NCI-H82 treated with DMSO at 0.1 percent for 48 hours (cell line): ENCODE results near the gene YBX2.
A peak's percentile ranks its signal among the peaks of the same experiment; 100 is the strongest.
"Not testable (repeated sequence)": the region's sequence is repeated elsewhere in the genome, so short reads cannot be mapped to it uniquely, and the experiment has no call there.

Source experiments
- DNase-seq: peaks from one replicate; lab custom pipeline; 2025; ENCODE audit not compliant: unreplicated experiment; lab: John Stamatoyannopoulos, UW

Gene YBX2

DNA sequence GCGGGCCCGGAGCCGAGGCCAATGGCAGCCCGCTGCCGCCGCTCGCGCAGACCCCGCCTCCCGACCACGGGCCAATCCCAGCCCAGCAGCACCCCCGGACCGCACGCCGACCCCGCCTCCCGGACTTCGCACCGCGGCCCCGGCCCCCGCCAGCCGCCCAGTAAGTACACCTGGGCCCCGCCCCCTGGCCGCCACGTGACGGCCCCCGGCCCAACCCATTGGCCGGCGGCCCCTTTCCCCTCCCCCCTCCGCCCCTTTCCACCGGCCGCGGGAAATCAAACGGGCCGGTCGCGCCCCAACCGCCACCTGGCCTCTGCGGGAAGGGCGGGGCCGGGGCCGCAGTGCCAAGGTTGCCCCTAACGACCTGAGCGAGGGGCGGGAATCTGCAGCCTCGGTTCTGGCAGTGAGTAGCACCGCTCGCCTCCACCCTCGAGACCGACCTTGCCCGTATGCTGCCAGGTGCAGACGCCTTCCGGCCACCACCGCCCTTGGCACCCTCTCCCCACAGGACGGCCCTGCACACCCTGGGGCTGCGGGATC, at the start of gene YBX2:
Gene YBX2 (minus strand): TSS at position 26 of the 540 bp plus-strand sequence. CDS start 139 bp downstream, outside the sequence.
- peak; percentile 77 for DNase-seq

DNA sequence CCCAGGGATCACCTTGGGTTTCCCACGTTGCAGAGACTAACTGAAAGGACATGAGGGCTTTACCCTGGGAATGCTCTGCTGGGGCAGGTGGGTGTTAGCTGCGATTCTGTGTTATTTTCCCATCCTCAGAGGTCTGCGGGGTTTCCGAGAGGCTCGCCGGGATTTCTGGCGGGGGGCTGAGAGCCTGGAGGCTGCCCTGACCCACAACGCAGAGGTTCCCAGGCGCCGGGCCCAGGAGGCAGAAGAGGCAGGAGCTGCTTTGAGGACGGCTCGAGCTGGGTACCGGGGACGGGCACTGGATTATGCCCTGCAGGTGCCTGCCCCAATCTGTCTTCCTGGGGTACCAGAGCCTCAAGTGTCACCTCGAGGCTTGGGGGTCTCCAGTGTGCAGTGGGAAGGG, 48.8 kb upstream of the YBX2 start:
- DNase-seq = no peak

DNA sequence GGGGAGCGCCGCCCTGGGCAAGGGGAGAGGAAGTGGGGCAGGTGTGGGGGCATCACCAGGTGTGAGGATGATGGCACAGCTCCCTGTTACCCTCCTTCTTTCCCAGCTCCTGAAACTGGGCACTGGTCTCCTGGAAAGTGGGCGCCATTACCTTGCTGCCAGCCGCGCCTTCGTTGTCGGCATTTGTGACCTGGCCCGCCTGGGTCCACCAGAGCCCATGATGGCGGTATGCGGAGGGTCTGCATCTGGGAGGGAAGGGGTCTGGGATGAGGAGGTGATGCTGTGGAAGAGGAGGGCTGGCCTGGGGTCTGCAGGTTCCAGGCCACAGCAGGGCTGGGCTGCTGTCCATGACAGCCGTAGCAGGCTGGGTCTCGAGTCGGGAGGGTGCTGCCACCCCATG, 47.4 kb upstream of the YBX2 start:
- DNase-seq = no peak

DNA sequence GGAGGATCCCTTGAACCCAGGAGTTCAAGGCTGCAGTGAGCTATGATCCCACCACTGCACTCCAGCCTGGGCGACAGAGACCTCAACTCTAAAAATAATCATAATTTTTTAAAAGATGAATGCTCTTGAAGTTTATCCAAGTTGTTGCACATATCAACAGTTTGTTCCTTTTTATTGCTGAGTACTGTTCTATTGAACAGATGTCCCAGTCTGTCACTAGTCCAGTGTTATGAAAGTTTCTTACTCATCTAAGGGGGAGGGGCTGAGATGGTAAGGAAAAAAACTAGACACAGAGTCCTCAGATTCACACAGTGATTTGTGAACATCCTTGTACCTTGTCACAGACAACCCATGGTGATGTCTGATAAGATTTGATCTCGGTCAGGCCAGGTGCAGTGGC, 45.7 kb upstream of the YBX2 start:
- no peak for DNase-seq

DNA sequence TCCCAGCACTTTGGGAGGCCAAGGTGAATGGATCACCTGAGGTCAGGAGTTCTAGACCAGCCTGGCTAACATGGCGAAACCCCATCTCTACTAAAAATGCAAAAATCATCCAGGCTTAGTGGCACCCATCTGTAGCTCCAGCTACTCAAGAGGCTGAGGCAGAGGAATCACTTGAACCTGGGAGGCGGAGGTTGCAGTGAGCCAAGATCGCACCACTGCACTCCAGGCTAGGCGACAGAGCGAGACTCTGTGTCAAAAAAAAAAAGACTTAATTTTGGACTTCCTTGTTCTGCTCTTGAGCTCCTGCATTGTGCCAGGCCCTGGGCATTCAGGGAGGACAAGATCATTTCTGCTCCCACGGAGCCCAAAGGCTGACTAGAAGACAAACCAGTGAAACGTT, 43.2 kb upstream of the YBX2 start:
- not testable (repeated sequence) for DNase-seq

DNA sequence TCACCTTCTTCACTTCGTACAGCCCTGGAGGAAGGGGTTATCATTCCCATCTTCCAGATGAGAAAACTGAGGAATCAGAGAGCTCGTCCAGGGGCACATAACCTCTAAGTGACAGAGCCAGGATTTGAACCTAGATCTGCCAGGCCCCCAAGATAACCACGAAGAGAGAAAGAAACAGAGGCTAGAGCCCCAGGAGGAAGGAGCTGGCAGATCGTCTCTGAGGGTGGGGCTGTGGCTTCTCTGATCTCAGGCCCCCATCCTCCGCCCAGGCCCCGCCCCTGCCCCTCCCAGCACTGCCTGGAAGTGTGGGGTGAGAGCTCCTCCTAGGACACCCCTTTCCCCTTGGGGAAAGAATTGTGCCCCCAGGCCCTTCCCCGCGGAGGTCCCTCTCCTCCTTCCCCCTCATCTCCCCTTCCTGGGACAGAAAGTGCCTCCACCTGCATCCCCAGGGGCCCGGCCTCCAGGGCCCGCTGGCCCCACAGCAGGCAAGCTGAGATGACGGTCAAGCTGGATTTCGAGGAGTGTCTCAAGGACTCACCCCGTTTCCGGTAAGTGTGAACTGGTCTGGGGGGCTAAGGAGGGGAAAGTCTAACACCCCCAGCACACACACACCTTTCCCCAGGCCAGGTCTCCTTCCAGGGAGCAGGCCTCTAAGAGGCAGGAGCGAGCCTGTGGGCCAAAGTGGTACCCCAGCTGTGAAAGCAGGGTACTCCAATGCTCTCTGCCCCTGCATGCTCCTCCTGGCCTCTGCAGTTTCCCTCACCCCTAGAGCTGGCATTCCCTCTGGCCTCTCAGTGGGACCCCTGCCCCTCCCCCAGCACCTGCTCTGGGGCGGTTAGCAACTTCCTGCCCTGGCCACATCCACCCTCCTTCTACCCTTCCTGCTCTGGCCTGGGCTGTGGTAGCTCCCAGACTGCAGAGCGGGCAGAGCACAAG, 42.1 kb upstream of the YBX2 start, which contains the start of gene ACAP1:
Gene ACAP1 (plus strand): TSS at position 290 of the 936 bp plus-strand sequence. CDS start 206 bp downstream, at position 496.
- no peak for DNase-seq

DNA sequence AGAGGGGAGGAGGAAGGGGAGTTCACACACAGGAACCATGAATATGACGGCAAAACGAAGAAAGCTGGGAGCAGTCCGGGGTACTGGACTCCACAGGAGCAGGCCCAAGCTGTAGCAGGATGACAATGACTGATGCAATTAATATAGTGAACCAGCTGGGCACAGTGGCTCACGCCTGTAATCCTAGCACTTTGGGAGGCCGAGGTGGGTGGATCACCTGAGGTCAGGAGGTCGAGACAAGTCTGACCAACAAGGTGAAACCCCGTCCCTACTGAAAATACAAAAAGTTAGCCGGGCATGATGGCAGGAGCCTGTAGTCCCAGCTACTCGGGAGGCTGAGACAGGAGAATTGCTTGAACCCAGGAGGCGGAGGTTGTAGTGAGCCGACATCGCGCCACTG, 41.3 kb upstream of the YBX2 start:
- DNase-seq = not testable (repeated sequence)

DNA sequence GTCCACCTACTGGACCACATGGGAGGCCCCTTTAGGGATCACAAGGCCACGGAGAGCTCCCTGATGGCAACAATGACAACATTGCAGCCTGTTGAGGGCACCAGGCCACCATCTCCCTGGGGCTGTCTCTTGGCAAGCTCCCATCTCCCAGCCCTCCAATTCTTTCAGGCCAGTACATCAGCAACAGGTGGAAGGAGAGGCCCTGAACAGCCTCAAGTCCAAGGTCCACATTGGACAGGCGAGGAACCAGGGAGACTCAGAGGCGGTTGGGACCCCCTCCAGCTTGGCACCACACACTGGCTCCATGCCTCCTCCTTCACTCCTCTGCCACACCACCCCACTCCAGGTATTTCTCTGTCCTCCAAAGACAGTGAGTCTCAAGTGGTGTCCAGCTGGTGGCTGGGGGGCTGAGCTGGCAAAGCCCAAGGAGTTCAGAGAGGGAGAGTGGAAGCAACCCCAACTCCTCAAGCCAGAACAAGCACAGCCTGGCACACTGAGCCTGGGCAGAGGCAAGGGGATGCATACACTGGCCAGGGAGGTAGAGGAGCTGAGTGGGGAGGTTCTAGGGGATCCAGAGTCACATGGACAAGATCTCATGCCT, 40.6 kb upstream of the YBX2 start:
- no peak for DNase-seq

DNA sequence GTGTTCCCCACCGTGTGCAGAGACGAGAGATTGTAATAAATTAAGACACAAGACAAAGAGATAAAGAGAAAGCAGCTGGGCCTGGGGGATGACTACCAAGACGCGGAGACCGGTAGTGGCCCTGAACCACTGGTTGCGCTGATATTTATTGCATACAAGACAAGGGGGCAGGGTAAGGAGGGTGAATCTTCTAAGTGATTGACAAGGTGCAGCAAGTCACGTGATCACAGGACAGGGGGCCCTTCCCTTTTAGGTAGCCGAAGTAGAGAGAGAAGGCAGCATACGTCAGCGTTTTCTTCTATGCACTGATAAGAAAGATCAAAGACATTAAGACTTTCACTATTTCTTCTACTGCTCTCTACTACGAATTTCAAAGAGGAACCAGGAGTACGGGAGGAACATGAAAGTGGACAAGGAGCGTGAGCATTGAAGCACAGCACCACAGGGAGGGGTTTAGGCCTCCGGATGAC, 38.2 kb upstream of the YBX2 start:
- not testable (repeated sequence) for DNase-seq

DNA sequence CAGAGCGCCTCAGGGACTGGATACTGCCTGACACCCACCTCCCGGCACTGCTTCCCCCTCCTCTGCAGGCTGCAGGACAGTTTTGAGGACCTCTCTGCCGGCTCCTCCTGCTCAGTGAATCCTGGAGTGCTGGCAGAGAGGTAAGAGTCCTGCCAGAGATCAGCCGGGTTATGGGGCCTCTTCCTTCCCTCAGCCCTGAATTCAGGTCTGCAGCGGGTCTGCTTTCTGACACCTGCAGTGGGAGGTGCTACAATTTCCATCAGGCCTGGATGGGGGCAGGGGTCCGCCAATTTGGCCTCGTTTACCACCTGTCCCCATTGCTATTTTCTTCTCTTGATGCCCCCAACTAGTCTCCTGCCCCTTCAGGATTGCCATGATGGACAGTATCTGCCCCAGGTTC, 37.7 kb upstream of the YBX2 start:
- DNase-seq = no peak

DNA sequence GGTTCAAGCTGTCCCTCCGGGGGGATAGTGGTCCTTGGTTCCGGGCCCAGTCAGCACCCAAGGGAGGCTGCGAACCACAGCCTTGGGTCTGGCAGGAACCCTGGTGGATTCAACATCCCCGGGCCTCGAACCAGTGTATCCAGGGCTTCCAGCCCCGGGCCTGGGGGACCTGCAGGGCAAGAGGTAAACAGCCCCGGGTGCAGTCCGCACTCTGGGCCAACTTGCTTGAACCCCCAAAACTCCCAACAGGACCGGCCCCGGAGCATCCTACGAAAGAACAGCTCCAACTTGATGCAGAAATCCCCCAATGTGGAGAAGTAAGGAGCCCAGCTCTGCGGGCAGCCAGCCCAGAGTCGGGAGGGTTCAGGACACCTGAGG, 36.2 kb upstream of the YBX2 start:
- no peak for DNase-seq

DNA sequence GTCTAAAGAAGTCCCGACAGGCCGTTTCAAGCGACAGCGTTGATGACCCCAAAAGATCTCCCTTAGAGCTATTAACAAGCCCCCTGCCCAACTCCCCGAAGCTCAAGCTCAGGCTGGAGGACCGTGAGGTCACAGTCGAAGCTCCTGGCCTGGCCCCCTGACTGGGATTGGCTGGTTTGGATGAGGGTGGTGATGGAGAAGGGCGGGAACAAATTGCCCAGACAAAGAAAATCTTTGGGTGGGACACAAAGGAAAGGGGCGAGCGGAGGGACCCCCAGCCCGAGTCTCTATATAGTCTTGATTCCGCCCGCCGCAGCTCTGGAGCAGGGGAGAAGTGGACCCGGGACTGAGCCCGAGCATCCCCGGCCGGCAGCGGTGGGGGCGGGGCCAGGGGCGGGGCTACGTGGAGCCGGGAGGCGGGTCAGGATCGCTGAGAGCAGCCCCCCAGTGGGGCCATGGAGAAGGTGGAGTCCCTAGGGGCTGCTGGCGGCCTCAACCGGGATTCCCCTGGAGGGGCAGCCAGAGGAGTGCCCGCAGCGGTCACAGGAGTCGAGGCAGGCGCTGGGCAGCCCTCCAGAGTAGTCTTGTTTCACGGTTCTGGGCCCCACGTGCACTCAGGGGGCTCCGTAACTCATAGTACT, 35.7 kb upstream of the YBX2 start:
- DNase-seq = peak; percentile 76

DNA sequence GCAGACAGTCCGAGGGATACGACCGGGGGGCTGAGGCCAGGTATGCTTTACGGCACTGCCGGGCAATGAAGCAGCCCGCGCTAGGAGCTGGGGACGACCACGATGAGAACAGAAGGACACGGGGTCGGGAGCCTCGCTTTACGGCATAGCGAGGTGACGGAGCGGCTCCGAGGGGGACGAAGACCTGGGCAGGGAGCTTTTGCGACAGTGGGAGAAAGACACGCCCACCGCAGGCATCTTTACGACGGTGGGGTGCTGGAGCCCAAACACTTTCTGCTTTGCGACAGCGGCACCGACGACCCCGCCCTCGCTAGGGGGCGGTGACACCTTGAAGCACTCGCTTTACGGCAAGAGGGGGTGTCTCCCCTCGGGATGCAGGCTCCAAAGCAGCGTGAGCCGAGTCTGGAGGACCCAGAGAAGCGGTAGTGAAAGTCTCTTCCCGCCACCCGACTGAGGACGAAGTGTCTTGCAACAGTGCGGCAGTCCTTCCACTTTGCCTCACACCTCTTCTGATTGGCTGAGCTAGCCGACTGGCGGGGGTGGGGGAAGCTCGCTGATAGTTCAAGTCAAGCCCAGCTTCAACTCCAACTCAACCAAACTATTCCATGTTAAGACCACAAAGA, 35.0 kb upstream of the YBX2 start:
- peak; percentile 99 for DNase-seq

DNA sequence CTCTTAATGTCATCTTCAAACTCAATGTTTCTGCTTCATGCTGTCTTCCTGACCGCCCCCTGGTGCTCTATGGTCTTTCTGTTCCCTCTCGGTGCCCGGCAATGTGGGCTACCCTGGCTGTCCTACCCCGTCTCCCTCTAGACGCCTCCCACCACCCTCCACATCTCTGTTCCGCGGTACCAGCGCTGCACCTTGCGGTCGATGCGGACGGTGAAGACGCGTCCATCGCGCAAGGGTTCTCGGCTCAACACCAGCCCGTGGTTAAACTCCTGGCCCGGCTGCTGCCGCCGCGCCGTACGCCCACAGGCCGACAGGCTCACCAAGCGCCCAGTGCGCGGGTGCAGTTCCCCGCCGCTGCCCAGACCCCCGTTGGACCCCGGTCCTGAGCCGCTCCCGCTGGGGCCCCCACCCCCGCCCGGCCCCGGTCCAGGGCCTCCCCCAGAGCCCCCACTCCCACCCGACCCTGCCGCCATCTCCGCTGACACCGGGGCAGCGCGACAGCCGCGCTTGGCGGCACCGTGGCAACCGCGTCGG, 34.5 kb upstream of the YBX2 start, which contains the start of gene NEURL4:
Gene NEURL4 (minus strand): TSS at position 496 of the 534 bp plus-strand sequence. CDS start 23 bp downstream, at position 473.
- DNase-seq = no peak

DNA sequence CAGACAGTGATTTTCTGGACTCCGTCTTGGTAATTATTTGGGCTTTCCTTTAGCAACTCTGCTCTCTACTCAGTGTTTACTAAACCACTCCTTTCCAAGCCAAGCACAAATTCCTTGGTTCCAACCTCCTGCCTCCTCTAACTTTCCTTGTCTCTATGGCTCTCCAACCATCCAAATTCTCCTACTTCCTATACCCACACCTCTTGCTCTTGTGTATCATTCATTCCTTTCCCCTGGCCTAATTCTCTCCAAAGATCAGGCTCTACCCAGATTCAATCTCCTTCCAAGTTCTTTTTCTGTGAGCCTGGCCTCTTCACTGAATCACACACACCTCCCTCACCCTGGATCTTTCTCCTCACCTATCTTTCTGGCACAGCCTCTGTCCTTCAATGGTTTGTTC, 33.6 kb upstream of the YBX2 start:
- DNase-seq = no peak

DNA sequence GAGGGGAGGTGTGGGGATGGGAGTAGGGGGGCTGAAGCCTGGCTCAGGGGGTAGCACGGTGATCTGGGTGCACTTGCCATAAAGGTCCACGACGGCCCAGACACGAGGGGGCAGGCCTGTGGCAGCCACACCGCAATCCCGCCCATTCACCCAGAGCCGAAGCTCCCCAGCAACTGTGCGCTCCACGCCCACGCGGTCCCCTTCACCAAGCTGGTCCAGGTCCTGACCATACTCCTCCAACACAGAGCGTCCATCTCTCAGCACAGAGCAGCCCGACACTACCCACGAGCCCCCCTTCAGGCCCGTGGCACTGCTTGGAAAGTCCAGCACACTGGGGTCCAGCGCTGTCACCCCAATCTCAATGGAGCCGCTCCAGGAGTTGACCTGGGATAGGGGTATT, 33.1 kb upstream of the YBX2 start:
- DNase-seq = no peak

DNA sequence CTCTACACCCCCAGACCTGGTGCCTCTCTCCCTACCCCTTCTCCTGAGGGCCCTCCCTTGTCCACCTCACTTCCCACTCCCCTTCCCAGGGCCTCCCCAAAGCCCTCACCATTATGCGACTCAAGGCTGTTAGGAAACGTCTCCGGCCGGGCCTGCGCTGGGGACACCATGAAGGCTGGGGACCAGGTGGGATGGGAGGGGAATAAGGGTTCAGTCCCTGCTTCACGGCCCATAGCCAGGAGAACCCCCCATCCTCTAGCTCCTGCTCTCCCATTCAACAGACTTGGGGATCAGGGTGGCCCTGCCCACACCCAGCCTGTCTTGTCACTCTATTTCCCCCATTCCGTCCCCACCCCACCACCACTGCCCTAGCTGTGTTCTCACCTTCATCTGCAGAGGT, 32.6 kb upstream of the YBX2 start:
- DNase-seq = no peak

DNA sequence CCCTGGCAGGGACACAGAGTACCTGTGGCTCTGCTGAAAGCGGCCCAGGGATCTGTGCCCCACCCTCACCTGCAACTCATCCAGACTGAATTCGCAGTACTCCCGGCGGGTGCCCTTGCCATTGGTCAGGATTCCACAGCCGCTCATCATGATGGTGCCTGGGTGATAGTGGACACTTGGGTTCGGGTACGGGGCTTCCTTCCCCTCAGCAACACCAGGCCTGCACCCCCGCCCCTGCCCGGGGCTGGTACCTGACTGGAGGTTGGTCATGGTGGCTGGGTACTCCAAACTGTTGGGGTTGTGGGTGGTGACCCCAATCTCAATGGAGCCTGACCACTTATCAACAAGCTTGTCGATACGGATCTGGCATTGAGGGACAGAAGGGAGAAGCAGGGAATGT, 31.7 kb upstream of the YBX2 start:
- DNase-seq = no peak

DNA sequence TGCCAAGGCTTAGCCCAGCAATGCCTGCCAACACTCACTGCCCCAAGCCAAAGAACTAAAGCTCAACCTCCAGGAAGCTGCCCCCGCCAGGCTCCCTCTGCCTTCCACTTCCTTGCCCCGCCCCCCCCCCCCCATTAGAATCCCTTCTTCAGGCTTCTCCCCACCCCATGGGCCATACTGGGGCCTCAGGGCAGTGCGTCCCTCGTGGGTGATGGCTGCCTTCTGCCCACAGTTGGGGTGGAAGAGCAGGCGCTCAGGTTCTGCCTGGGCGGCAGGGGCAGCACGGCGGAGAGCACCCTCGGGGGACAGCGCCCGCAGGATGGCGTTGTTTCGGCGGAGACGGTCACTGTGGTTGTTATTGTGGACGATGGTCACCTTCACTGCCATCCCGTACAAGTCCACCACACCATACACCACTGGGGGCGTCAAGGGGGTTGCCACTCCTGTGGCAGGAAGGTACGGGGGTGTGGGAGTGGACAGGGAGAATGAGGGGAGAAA, 30.6 kb upstream of the YBX2 start:
- no peak for DNase-seq

DNA sequence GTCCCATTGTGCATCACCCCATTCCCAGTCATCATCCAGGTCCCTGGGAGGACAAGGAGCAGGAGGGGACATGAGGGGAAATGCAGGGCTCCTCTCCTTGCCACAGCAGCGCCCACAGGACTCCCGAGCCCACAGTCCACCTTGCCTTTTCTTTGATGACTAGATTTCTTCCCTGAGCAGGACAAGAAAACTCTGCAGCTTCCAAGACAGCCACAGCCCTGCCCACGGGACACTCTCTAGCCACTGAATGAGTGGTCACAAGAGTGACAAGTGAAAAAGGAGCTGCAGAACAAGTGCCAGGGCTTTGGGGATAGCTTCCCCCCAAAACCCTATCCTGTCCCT, 30.0 kb upstream of the YBX2 start:
- no peak for DNase-seq
